ENCODE data around the gene AIG1.
"Not testable (repeated sequence)": the region's sequence is repeated elsewhere in the genome, so short reads cannot be mapped to it uniquely, and the experiment has no call there.

AIG1 gene

GRCh38 chr6:143128681-143129015, 68.0 kb downstream of the AIG1 start:
- no peak for DNase-seq (ENCODE audit: low read depth)

GRCh38 chr6:143130928-143131327, 70.2 kb downstream of the AIG1 start:
- DNase-seq (ENCODE audit: low read depth): no peak

- no peak for DNase-seq (ENCODE audit: low read depth)
These were observed 74.6 kb downstream of the AIG1 start for GRCh38 chr6:143135325-143135724.

- DNase-seq (ENCODE audit: low read depth): no peak
These were observed 75.3 kb downstream of the AIG1 start for GRCh38 chr6:143135797-143136561.

GRCh38 chr6:143136647-143137046, 76.0 kb downstream of the AIG1 start:
- no peak for DNase-seq (ENCODE audit: low read depth)

GRCh38 chr6:143139239-143139784, 78.6 kb downstream of the AIG1 start:
- no peak for DNase-seq (ENCODE audit: low read depth)

GRCh38 chr6:143139884-143140283, 79.2 kb downstream of the AIG1 start:
- not testable (repeated sequence) for DNase-seq (ENCODE audit: low read depth)

- DNase-seq (ENCODE audit: low read depth): no peak
These were observed 80.1 kb downstream of the AIG1 start for GRCh38 chr6:143140767-143141166.

GRCh38 chr6:143141442-143141841, 80.8 kb downstream of the AIG1 start:
- DNase-seq (ENCODE audit: low read depth): no peak

- DNase-seq (ENCODE audit: low read depth): no peak
These were observed 85.6 kb downstream of the AIG1 start for GRCh38 chr6:143146186-143146851.

- DNase-seq (ENCODE audit: low read depth): no peak
These were observed 89.1 kb downstream of the AIG1 start for GRCh38 chr6:143149771-143150170.

GRCh38 chr6:143150281-143150680, 89.6 kb downstream of the AIG1 start:
- DNase-seq (ENCODE audit: low read depth): no peak

- DNase-seq (ENCODE audit: low read depth): no peak
These were observed 90.7 kb downstream of the AIG1 start for GRCh38 chr6:143151381-143151780.

- DNase-seq (ENCODE audit: low read depth): no peak
These were observed 95.0 kb downstream of the AIG1 start for GRCh38 chr6:143155681-143156080.

- DNase-seq (ENCODE audit: low read depth): no peak
These were observed 96.4 kb downstream of the AIG1 start for GRCh38 chr6:143157131-143157530.

GRCh38 chr6:143158113-143158581, 97.5 kb downstream of the AIG1 start:
- no peak for DNase-seq (ENCODE audit: low read depth)

- no peak for DNase-seq (ENCODE audit: low read depth)
These were observed 98.3 kb downstream of the AIG1 start for GRCh38 chr6:143159001-143159400.

GRCh38 chr6:143160015-143160414, 99.3 kb downstream of the AIG1 start:
- DNase-seq (ENCODE audit: low read depth): no peak

GRCh38 chr6:143160439-143161220, 99.9 kb downstream of the AIG1 start:
- DNase-seq (ENCODE audit: low read depth): no peak

- DNase-seq (ENCODE audit: low read depth): no peak
These were observed 102.9 kb downstream of the AIG1 start for GRCh38 chr6:143163621-143164020.

GRCh38 chr6:143164565-143165105, 103.9 kb downstream of the AIG1 start:
- no peak for DNase-seq (ENCODE audit: low read depth)

- DNase-seq (ENCODE audit: low read depth): no peak
These were observed 104.7 kb downstream of the AIG1 start for GRCh38 chr6:143165315-143165855.
